ENCODE data around the gene EXOC6.
"Not testable (repeated sequence)": the region's sequence is repeated elsewhere in the genome, so short reads cannot be mapped to it uniquely, and the experiment has no call there.

Gene EXOC6

DNA sequence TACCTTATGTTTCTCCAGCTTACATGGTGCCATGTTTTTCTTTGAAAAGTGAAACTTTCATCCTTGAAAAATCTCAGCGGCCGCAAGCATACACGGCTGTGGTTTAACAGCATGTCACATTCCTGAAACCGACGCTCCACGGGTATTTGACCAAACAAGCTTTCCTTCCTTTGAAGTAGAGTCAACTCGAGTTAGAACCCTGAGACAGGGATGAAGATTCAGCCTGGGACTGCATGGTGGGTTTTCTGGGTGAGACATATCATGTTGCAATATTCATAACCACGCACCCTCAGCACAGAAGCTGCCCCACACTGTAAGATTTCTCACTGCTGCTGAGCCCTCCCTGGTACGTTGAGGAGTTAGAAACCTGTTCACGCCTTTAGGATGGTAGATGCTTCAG is 233.5 kb downstream of the EXOC6 start:
- DNase-seq = no peak

DNA sequence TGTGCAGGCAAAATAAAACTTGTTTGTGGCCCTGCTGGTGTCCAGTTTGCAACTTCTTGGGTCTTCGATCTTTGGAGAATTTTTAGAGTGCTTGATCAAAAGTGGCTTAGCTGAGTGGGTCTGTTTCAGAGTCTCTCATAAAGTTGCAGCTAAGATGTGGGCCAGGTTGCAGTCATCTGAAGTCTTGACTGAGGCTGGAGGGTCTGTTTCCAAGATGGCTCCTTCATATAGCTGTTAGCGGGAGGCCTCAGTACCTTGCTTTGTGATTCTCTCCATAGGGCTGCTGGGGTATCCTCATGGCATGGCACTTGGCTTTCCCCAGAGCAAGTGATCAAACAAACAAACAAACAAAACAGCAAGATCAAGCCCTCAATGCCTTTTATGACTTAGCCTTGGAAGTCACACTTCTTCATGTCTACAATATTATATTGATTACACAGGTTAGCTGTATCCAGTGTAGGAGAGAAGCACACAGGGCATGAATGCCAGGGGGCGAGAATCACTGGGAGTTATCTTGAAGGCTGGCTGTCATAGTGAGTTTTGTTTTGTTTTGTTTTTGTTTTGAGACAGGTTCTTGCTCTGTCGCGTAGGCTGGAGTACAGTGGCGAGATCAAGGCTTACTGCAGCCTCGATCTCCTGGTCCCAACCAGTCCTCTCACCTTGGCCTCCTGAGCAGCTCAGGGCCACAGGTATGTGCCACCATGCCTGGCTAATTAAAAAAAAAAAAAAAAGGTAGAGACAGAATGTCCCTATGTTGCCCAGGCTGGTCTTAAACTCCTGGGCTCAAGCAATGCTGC is 235.6 kb downstream of the EXOC6 start:
- no peak for DNase-seq

DNA sequence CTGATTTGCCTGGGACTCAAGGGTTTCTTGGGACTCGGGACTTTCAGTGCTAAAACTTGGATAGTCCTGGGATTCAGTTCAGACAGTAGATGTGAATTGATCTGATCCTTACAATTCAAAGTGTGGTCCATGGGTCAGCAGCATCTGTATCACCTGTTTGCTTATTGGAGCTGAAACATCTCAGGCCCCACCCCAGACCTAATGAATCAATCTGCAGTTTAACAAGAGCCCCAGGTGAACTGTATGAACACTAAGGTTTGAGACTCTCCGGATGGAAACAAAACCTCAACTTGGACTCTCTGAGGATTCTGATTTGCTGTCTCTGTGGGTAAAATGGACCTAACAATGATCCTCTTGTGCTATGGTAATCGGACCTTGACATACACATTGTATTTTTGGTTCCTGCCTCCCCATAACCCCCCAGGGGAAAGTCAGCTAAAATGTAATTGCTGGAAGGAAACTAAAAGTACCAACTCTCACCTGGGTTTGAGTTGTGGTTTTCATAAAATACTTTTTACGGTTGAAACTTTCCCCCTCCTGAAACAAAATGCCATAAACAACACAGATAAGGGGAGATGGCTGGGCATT is 237.0 kb downstream of the EXOC6 start:
- DNase-seq = no peak

DNA sequence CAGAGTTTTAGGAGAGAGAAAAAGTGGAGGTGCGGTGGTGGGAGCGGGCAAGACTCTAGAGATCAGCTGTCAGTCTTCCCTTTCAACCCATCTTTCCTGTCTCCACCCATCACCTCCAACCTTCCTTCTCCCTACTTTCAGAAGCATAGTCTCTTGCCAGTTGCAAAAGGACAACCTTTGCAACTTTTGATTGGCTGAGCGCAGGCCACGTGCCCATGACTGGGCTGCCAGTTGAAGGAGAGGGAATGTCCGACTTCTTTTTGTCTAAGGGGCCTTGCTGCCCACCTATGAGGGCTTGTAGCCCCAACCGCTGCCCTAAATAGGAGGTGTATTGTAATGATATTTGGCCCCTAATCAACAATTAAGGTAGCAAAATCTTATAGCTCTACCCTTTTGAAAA is 238.0 kb downstream of the EXOC6 start:
- DNase-seq = no peak

DNA sequence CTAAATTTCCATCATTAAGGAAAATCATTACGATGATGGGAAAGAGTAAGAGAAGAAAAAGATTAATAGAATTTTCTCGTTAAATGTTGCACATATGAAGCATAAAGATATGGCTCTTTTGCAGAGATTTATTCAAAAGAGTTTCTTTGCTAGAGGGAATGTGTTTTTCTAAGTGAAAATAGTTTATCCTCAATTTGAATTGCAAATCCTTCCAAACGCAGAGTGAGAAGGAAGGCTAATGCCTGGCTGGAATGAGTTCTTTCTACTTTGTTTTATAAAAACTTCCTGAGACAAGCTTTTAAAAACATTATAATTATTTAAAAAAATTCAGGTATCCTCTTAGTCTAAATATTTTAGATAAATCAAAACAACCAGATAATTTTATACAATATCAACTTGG is 239.5 kb downstream of the EXOC6 start:
- no peak for DNase-seq

DNA sequence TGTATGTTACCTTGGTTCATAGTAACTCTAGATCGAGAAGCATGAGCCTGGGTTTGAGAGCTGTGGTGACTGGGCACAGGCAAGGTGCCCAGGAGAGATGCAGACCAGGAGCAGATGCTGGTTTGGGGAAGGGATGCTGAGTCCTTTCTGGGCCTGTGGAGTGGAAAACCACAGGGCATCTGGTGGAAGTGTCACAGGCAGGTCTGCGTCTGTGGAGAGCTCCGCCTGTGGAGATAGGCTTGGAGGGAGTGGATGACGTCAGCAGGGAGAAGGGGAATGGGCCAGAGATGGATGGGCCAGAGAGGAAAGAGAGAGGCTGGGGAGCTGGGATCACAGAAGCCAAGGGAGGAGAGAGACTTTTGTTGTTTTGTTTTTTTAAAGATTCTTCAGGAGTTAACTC is 240.1 kb downstream of the EXOC6 start:
- no peak for DNase-seq

DNA sequence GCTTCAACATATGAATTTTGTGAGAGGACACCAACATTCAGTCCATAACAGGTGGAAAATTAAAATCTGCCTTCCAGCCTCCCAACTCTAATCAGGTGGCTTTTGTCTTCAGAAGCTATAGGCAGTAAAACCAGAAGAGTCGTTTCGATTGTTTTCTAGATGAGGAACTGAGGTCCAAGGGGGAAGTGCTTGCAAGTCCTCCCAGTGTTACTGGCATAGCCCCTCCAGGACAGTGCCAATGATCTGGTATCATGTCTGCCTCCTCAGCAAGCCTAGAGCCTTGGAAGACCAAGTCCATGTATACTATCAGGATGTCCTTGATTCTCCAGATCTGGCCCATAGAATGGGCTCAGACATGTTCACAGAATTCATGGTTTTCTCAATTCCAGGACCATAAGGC is 242.3 kb downstream of the EXOC6 start:
- no peak for DNase-seq

DNA sequence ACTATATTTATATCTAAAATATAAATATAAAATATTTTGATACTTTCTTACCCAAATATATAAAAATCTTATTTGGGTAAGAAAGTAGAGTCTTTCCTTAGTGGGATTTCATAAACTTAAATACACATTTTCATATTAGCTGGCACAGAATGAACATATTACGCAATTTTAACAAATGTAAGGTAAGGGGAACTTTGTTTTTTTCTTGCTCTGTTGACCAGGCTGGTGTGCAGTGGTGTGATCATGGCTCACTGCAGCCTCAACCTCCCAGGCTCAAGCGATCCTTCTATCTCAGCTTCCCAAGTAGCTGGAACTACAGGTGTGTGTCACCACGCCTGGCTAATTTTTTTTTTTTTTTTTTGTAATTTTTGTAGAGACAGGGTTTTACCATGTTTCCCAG is 243.6 kb downstream of the EXOC6 start:
- DNase-seq = no peak

DNA sequence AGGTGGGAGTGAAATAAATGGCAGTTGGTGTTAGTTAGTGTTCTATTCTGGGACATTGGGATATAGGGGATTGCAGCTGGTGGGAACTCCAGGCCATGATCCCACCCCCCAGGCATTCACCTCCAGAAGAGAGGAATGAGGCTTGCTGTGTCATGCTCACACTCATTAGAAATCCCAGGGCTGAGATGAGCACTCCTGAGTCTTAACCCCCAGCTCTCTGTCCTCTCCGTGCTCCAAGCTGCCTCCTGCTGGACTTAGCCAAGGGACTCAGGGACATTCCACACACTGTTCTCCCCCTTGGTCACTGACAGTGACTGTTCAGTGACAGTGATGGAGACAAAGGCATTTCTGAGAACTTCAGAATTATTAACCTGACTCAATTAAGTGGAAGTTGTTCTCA is 246.9 kb downstream of the EXOC6 start:
- DNase-seq = no peak

DNA sequence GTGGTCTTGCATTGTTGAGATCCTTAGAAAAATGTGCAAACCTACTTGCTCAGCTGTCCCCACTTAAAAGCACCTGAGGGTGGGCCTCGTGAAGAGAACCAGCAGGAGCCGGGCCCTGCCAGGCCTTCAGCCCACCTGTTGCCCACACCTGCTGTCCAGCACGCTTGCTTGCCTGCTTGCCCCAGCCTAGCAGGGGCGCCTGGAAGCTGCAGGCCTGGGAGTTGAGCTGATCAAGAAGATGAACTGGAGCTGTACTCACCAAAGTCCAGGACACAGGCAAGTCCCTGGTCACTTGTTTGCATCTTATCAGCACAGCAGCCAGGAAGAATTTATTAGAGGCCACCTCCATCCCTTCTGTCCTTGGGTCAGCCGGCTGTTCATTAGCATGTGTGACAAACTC is 248.6 kb downstream of the EXOC6 start:
- DNase-seq = no peak

DNA sequence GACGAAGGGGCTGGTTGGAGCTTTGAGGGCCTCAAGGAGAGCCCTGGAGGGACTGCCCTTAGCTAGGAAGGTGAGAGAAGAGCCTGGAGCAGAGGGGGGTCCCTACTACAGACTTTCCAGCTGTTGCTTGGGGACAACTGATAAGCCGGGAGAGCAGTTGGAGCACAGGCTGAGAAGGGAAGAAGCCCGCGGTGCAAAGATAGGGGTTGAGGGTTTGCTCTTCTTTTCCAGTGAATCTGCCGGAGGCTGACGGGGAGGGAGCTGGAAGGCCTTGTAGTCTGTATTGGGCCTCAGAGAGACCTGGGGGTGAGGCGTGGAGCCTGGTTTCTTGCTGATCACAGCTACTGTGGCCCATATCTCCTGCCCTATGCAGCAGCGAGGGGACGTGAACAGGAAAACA is 249.1 kb downstream of the EXOC6 start:
- DNase-seq = no peak

DNA sequence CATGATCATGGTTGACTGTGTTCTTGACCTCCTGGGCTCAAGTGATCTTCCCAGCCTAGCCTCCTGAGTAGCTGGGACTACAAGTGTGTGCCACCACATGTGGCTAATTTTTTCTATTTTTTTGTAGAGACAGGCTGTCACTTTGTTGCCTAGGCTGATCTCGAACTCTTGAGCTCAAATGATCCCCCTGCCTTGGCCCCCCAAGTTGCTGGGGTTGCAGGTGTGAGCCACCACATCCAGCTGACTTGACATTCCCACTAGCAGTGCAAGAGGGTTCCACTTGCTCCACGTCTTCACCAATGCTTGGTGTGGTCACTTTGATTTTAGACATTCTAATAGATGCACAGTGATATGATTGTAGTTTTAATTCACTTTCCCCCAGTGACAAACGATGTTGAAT is 250.5 kb downstream of the EXOC6 start:
- DNase-seq = no peak

DNA sequence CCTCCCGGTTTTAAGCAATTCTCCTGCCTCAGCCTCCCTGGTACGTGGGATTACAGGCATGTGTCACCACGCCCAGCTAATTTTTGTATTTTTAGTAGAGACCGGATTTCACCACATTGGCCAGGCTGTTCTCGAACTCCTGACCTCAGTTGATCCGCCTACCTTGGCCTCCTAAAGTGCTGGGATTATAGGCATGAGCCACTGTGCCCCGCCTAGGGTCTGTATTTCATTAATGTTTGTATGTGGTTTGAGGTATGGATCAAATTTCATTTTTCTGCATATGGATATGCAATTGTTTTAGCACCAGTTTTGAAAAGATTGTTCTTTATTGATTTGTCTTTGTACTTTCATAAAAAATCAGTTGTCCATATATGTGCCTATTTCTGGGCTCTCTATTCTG is 251.3 kb downstream of the EXOC6 start:
- DNase-seq = no peak

DNA sequence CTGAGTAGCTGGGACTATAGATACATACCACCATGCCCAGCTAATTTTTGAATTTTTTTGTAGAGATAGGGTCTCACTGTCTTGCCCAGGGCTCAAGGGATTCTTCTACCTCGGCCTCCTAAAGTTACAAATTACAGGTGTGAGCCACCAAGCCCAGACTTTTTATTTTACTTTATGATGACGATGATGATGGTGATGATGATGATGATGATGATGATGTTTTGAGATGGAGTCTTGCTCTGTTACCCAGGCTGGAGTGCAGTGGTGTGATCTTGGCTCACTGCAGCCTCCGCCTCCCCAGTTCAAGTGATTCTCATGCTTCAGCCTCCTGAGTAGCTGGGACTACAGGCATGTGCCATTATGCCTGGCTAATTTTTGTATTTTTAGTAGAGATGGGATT is 252.8 kb downstream of the EXOC6 start:
- DNase-seq = not testable (repeated sequence)

DNA sequence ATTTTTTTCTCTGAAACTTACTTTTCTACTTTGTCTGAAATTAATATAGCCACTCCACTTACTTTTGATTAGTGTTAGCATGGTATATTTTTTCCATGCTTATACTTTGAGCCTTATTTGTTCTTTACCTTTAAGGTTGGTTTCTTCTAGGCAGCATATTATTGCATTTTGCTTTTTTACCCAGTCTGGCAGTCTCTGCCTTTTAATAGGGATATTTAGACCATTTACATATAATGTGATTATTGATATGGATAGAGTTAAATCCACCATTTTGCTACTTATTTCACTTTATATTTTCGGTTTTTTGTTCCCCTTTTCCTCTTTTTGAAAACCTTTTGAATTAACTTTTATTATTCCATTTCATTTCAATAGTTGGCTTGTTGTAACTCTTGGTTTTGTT is 255.6 kb downstream of the EXOC6 start:
- no peak for DNase-seq

DNA sequence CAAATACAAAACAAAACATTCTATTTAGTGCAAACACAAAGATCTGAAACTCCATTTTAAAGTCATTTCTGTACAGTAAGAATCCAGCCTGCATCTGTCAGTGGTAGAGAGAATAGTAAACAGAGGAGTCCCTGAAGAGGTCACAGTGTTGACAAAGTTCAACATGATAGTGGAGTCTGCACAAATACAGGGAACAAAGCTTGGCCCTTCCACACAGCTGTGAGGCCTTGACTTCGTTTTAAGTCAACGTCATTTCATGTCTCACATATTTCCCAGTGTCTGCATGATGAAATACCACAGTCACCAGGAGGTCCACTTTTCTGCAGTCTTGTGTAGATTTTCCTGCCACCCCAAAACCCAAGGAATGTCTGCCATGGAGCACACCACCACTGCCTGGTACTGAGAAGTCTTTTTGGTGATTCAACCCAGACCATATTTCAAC is 258.3 kb downstream of the EXOC6 start:
- DNase-seq = no peak
